A673 (cell line): ENCODE results near the gene MEA1. TPM values are rescaled to one million over a fixed set of nuclear protein-coding genes. Genes with fewer than 3 reads are reported as not detected.

Experiments used
- BruUV-seq: library from RNA; stranded (reverse); fragments of 400-500 nt; replicated peaks from 2 replicates; lab custom pipeline; 2021; lab: Mats Ljungman, UMichigan
- CTCF ChIA-PET: fragments of 300-600 bp; sonication (Branson Sonifier 250); formaldehyde crosslinking; loops from one replicate; lab custom pipeline; 2022; ENCODE audit warnings: antibody characterized with exemption; lab: Charles Lee
- POLR2A ChIA-PET: fragments of 300-600 bp; sonication (Branson Sonifier 250); formaldehyde crosslinking; loops from one replicate; lab custom pipeline; 2022; ENCODE audit warnings: antibody characterized with exemption; ENCODE audit not compliant: low non-redundant PET; lab: Charles Lee
- DNase-seq: peaks from one replicate; pipeline ENCODE4 v3.0.0-alpha.2; 2015; ENCODE audit warnings: low spot score
- H3K27ac ChIP-seq: fragments of 200-600 bp; sonication (generic); 2 replicates; pipeline ENCODE4 v1.5.1; 2016; ENCODE audit warnings: mixed run types, low read depth, mild to moderate bottlenecking, mixed read lengths, antibody characterized with exemption, low read length; ENCODE audit not compliant: poor library complexity, severe bottlenecking
- H3K27me3 ChIP-seq: fragments of 200-600 bp; sonication (generic); replicated peaks from 2 replicates; pipeline ENCODE4 v1.6.1; 2017; ENCODE audit warnings: mixed run types, low read depth, mild to moderate bottlenecking, mixed read lengths, antibody characterized with exemption, low read length; ENCODE audit not compliant: insufficient read depth, poor library complexity
- H3K36me3 ChIP-seq: fragments of 200-600 bp; sonication (generic); 2 replicates; pipeline ENCODE4 v1.6.1; 2016; ENCODE audit warnings: mixed run types, mild to moderate bottlenecking, mixed read lengths, antibody characterized with exemption, low read length; ENCODE audit not compliant: insufficient read depth, poor library complexity, severe bottlenecking
- H3K4me1 ChIP-seq: fragments of 200-600 bp; sonication (generic); 2 replicates; pipeline ENCODE4 v1.6.1; 2017; ENCODE audit warnings: mixed run types, mild to moderate bottlenecking, mixed read lengths, antibody characterized with exemption, low read length; ENCODE audit not compliant: insufficient read depth, poor library complexity, severe bottlenecking
- H3K4me3 ChIP-seq: fragments of 200-600 bp; sonication (generic); 2 replicates; pipeline ENCODE4 v1.5.1; 2016; ENCODE audit warnings: low read depth, mixed run types, mild to moderate bottlenecking, mixed read lengths, low read length; ENCODE audit not compliant: poor library complexity, severe bottlenecking
- H3K9me3 ChIP-seq: fragments of 200-600 bp; sonication (generic); 2 replicates; pipeline ENCODE4 v1.6.1; 2016; ENCODE audit warnings: mixed run types, low read depth, mild to moderate bottlenecking, mixed read lengths, antibody characterized with exemption, low read length; ENCODE audit not compliant: poor library complexity, severe bottlenecking
- CTCF ChIP-seq: fragments of 300-800, 200-600 bp; sonication (generic); conservative IDR thresholded peaks from 2 replicates; pipeline ENCODE4 v1.5.1; 2017; ENCODE audit warnings: low read depth, mild to moderate bottlenecking, antibody characterized with exemption, low read length, moderate library complexity, mixed read lengths
- EZH2 ChIP-seq: fragments of 200-600 bp; sonication (generic); IDR thresholded peaks from 2 replicates; pipeline ENCODE4 v1.6.1; 2017; ENCODE audit warnings: borderline replicate concordance, low read depth, mild to moderate bottlenecking, mixed read lengths, antibody characterized with exemption, low read length; ENCODE audit not compliant: poor library complexity, severe bottlenecking
- intact Hi-C: fragments of 100-400 bp; cut with micrococcal nuclease; formaldehyde crosslinking; loops from one replicate; pipeline ENCODE4 v1.10.0; 2022; ENCODE audit not compliant: unreplicated experiment
- total RNA-seq: library from RNA; stranded (reverse); gene quantifications from 2 replicates; pipeline ENCODE4 v1.2.3, GENCODE V29; 2021

MEA1 gene
- total RNA-seq, 1 experiment from 2014 or later: 125 TPM

- Histone ChIP-seq H3K27me3 (no peaks in the 10 kb centered on the region), H3K9me3 (no peaks in the 10 kb centered on the region), H3K4me3 (no peak overlapping the region), H3K36me3 (peaks cover 49% of the 10 kb centered on the region), H3K4me1 (no peaks in the 10 kb centered on the region), H3K27ac (no peak overlapping the region)
- ChIA-PET CTCF (no interaction called here), POLR2A (no interaction called here)
- TF ChIP-seq CTCF (no peak), EZH2 (no peak)
- BruUV-seq: no TSS peak
- intact Hi-C loops: no loop called here
- no peak for DNase-seq
Measured at GRCh38 chr6:43035495-43036194, 21.9 kb upstream of the MEA1 start.

GRCh38 chr6:43034190-43034525 lies 20.4 kb upstream of the MEA1 start:
- POLR2A ChIA-PET: interaction anchor here (0.6 kb wide), 1 partner anchor 130 kb away, joined by 3 read pairs; no protein-coding TSS in a partner anchor
- peaks cover 50% of the 10 kb centered on the region for H3K36me3 ChIP-seq

GRCh38 chr6:43033496-43034189 lies 19.9 kb upstream of the MEA1 start:
- no peak for DNase-seq
- Histone ChIP-seq H3K27me3 (no peaks in the 10 kb centered on the region), H3K9me3 (no peaks in the 10 kb centered on the region), H3K27ac (no peak overlapping the region), H3K4me3 (no peak overlapping the region), H3K36me3 (peaks cover 56% of the 10 kb centered on the region), H3K4me1 (no peaks in the 10 kb centered on the region)
- POLR2A ChIA-PET: interaction anchor here (0.6 kb wide), 1 partner anchor 130 kb away, joined by 3 read pairs; no protein-coding TSS in a partner anchor
- no peak for TF ChIP-seq EZH2
- TF ChIP-seq CTCF: no peak
- CTCF ChIA-PET: no interaction called here
- intact Hi-C loops: no loop called here
- TSS peak; percentile 27 for BruUV-seq

More at GRCh38 chr6:43034190-43034525, 20.4 kb upstream of the MEA1 start:
- H3K4me3 ChIP-seq: no peak overlapping the region
- H3K27me3 ChIP-seq: no peaks in the 10 kb centered on the region
- no TSS peak for BruUV-seq
- H3K27ac ChIP-seq: no peak overlapping the region
- H3K4me1 ChIP-seq: no peaks in the 10 kb centered on the region
- intact Hi-C loops: no loop called here
- DNase-seq: no peak
- CTCF ChIA-PET: no interaction called here
- TF ChIP-seq EZH2 (no peak), CTCF (no peak)
- H3K9me3 ChIP-seq: no peaks in the 10 kb centered on the region
